PC-3 (cell line): ENCODE data around the gene BNIP2. TPM values are rescaled to one million over a fixed set of nuclear protein-coding genes. Genes with fewer than 3 reads are reported as not detected.
A peak's percentile ranks its signal among the peaks of the same experiment; 100 is the strongest.

ENCODE experiments used
- ATAC-seq: fragments of 200-7000 bp; cut with Tn5 transposase; 2 replicates; pipeline ENCODE4 v1.9.1; 2020; ENCODE audit warnings: mild to moderate bottlenecking, moderate library complexity
- BruUV-seq: library from RNA; stranded (reverse); fragments of 400-500 nt; replicated peaks from 2 replicates; lab custom pipeline; 2021; lab: Mats Ljungman, UMichigan
- CTCF ChIA-PET: fragments of 300-600 bp; sonication (Branson Sonifier 250); formaldehyde crosslinking; loops from one replicate; lab custom pipeline; 2022; ENCODE audit warnings: antibody characterized with exemption; lab: Charles Lee
- POLR2A ChIA-PET: fragments of 300-600 bp; sonication (Branson Sonifier 250); formaldehyde crosslinking; loops from one replicate; lab custom pipeline; 2022; ENCODE audit warnings: antibody characterized with exemption; ENCODE audit not compliant: unreplicated experiment; lab: Charles Lee
- DNase-seq: peaks from one replicate; pipeline ENCODE4 v3.0.0-alpha.2; 2015
- H2AFZ ChIP-seq: fragments of 300-600 bp; sonication (generic); 2 replicates; pipeline ENCODE4 v1.6.0; 2016; ENCODE audit warnings: antibody characterized with exemption, low read length
- H3F3A ChIP-seq: fragments of 300-600 bp; sonication (generic); one replicate; pipeline ENCODE4 v1.6.0; 2017; ENCODE audit warnings: antibody characterized with exemption, low read length, control low read depth, mild to moderate bottlenecking; ENCODE audit not compliant: unreplicated experiment
- H3K27ac ChIP-seq: fragments of 300-600 bp; sonication (generic); 2 replicates; pipeline ENCODE4 v1.5.1; 2016; ENCODE audit warnings: mild to moderate bottlenecking, low read length
- H3K27me3 ChIP-seq: fragments of 300-600 bp; sonication (generic); 2 replicates; pipeline ENCODE4 v1.6.1; 2016; ENCODE audit warnings: low read length, mixed read lengths
- H3K36me3 ChIP-seq: fragments of 300-600 bp; sonication (generic); 2 replicates; pipeline ENCODE4 v1.6.1; 2016; ENCODE audit warnings: low read depth, mixed run types, low read length, mixed read lengths
- H3K4me1 ChIP-seq: fragments of 300-600 bp; sonication (generic); 2 replicates; pipeline ENCODE4 v1.5.1; 2016; ENCODE audit warnings: low read length; ENCODE audit not compliant: insufficient read depth
- H3K4me2 ChIP-seq: fragments of 300-600 bp; sonication (generic); 2 replicates; pipeline ENCODE4 v1.6.0; 2016; ENCODE audit warnings: low read length
- H3K4me3 ChIP-seq: fragments of 300-600 bp; sonication (generic); 2 replicates; pipeline ENCODE4 v1.5.1; 2016; ENCODE audit warnings: mild to moderate bottlenecking, low read length, mixed read lengths
- H3K79me2 ChIP-seq: fragments of 300-600 bp; sonication (generic); 2 replicates; pipeline ENCODE4 v1.6.1; 2017; ENCODE audit warnings: low read length, mixed read lengths
- H3K9ac ChIP-seq: fragments of 300-600 bp; sonication (generic); 2 replicates; pipeline ENCODE4 v1.6.0; 2016; ENCODE audit warnings: mild to moderate bottlenecking, low read length
- H3K9me2 ChIP-seq: fragments of 300-600 bp; sonication (generic); replicated peaks from 2 replicates; pipeline ENCODE4 v1.6.1; 2016; ENCODE audit warnings: mixed run types, low read length, mixed read lengths
- H3K9me3 ChIP-seq: fragments of 300-600 bp; sonication (generic); 2 replicates; pipeline ENCODE4 v1.6.1; 2016; ENCODE audit warnings: low read length, mixed read lengths
- H4K20me1 ChIP-seq: fragments of 300-600 bp; sonication (generic); 2 replicates; pipeline ENCODE4 v1.6.1; 2016; ENCODE audit warnings: low read length, mixed read lengths
- EZH2 ChIP-seq: fragments of 300-600 bp; sonication (generic); IDR thresholded peaks from one replicate; pipeline ENCODE4 v1.6.1; 2017; ENCODE audit warnings: antibody characterized with exemption, mild to moderate bottlenecking, low read length; ENCODE audit not compliant: unreplicated experiment
- EZH2phosphoT487 ChIP-seq: fragments of 300-600 bp; sonication (generic); IDR thresholded peaks from 2 replicates; pipeline ENCODE4 v1.6.1; 2018; ENCODE audit warnings: mild to moderate bottlenecking, antibody characterized with exemption, low read length, borderline replicate concordance
- intact Hi-C: fragments of 100-400 bp; cut with micrococcal nuclease; formaldehyde crosslinking; loops from 2 replicates; pipeline ENCODE4 v1.9.0; 2023
- total RNA-seq: library from RNA; depleted of rRNA; stranded (reverse); fragments of >200 nt; gene quantifications from 2 replicates; pipeline ENCODE4 v1.2.3, GENCODE V29; 2014
- TF ChIP-seq, protein P1 (sequence below): fragments of 300-600 bp; sonication (generic); conservative IDR thresholded peaks from 2 replicates; pipeline ENCODE4 v1.5.1; 2017; ENCODE audit warnings: antibody characterized with exemption, low read depth, mild to moderate bottlenecking, low read length

Gene BNIP2
- total RNA-seq, 1 experiment from 2014 or later: 46.1 TPM

DNA sequence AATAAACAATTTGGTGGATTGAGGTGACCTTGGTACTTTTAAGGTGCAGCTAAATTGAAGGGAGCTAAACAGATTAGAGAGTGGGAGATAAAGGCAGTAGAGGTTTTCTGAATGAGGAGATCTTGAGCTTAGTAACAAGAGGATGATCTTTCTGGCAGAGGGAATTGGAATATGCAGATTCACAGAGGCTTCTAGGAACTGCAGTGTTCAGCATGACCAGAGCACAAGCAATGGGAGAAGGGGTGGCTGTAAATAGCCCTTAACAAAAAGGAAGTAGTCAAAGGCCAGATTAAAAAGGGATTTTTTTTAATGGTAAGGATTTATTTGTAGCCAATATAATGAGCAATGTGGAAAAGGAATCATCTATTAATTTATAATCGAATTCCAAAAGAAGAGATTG is 5.7 kb upstream of the BNIP2 start:
- ChIA-PET CTCF (no interaction called here), POLR2A (no interaction called here)
- Histone ChIP-seq H3K9me2 (no peaks in the 10 kb centered on the region), H3K36me3 (no peaks in the 10 kb centered on the region), H3K4me2 (no peak overlapping the region), H3F3A (no peaks in the 10 kb centered on the region), H3K79me2 (no peaks in the 10 kb centered on the region), H3K27ac (no peak overlapping the region), H3K9ac (no peak overlapping the region), H2AFZ (no peak overlapping the region), H3K4me1 (0 out of 2 replicates have a peak, but pooled peaks cover 6% of the 10 kb centered on the region), H3K27me3 (no peaks in the 10 kb centered on the region), H3K9me3 (no peaks in the 10 kb centered on the region), H3K4me3 (no peak overlapping the region), H4K20me1 (no peaks in the 10 kb centered on the region)
- no peak for TF ChIP-seq EZH2
- TF ChIP-seq, protein P1, sequence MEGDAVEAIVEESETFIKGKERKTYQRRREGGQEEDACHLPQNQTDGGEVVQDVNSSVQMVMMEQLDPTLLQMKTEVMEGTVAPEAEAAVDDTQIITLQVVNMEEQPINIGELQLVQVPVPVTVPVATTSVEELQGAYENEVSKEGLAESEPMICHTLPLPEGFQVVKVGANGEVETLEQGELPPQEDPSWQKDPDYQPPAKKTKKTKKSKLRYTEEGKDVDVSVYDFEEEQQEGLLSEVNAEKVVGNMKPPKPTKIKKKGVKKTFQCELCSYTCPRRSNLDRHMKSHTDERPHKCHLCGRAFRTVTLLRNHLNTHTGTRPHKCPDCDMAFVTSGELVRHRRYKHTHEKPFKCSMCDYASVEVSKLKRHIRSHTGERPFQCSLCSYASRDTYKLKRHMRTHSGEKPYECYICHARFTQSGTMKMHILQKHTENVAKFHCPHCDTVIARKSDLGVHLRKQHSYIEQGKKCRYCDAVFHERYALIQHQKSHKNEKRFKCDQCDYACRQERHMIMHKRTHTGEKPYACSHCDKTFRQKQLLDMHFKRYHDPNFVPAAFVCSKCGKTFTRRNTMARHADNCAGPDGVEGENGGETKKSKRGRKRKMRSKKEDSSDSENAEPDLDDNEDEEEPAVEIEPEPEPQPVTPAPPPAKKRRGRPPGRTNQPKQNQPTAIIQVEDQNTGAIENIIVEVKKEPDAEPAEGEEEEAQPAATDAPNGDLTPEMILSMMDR: no peak
- TF ChIP-seq EZH2phosphoT487: no peak
- BruUV-seq: no TSS peak
- ATAC-seq (no peak), DNase-seq (no peak)
- intact Hi-C loops: loop anchor here (5.0 kb wide), 1 partner anchor 223 kb away; no protein-coding TSS in a partner anchor

DNA sequence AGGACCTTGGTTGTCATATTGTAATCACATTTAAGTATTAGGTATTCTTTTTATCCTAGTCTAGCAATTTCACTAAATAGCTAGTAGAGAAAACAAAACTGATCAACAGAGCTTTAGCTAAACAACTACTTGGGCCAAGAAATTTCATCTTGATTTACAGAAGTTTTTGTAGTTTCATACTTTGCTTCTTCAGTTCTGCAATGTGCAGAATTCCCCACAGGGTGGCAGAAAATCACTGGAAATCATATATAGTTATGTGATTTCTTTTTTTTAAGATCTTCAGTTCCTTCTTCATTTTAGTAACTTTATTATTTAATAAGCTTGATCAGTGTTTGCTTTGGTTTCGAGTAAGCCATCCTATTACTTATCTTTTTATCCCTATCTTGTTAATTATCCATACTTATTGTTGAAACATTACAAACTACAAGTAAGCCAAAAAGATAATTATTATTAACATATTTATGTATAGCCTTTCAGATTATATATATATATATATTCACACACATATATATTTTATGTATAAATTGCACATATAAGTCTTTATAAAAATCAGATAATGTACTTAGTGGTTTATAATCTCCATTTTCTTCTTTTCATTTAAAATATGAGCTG is 2.2 kb upstream of the BNIP2 start:
- H2AFZ ChIP-seq: no peak overlapping the region

More for the DNA sequence above, 2.2 kb upstream of the BNIP2 start:
- H3K36me3 ChIP-seq: no peaks in the 10 kb centered on the region
- no peaks in the 10 kb centered on the region for H3F3A ChIP-seq
- peaks cover 20% of the 10 kb centered on the region for H4K20me1 ChIP-seq
- DNase-seq: peak; percentile 61
- intact Hi-C loops: loop anchor here (1.0 to 5.0 kb wide), 3 partner anchors 34 to 635 kb away; no protein-coding TSS in a partner anchor
- no peaks in the 10 kb centered on the region for H3K9me3 ChIP-seq
- H3K4me2 ChIP-seq: no peak overlapping the region
- H3K79me2 ChIP-seq: peaks cover 28% of the 10 kb centered on the region
- ChIA-PET POLR2A (interaction anchor here (0.6 to 0.7 kb wide), 3 partner anchors 9 to 787 kb away, joined by 3 to 4 read pairs (median 4); no protein-coding TSS in a partner anchor), CTCF (interaction anchor here (0.6 to 1.5 kb wide), 7 partner anchors 16 to 1985 kb away, joined by 3 to 10 read pairs (median 7); partner anchors contain the start of gene POLR2M)
- H3K4me1 ChIP-seq: peaks cover 12% of the 10 kb centered on the region
- H3K9ac ChIP-seq: no peak overlapping the region
- H3K27ac ChIP-seq: no peak overlapping the region
- BruUV-seq: no TSS peak
- no peak for TF ChIP-seq EZH2
- TF ChIP-seq, protein P1: peak; percentile 68
- TF ChIP-seq EZH2phosphoT487: no peak
- H3K9me2 ChIP-seq: no peaks in the 10 kb centered on the region
- H3K27me3 ChIP-seq: no peaks in the 10 kb centered on the region
- ATAC-seq: no peak
- no peak overlapping the region for H3K4me3 ChIP-seq
